Measurements from ENCODE around the gene CHIT1.

The CHIT1 gene

DNA sequence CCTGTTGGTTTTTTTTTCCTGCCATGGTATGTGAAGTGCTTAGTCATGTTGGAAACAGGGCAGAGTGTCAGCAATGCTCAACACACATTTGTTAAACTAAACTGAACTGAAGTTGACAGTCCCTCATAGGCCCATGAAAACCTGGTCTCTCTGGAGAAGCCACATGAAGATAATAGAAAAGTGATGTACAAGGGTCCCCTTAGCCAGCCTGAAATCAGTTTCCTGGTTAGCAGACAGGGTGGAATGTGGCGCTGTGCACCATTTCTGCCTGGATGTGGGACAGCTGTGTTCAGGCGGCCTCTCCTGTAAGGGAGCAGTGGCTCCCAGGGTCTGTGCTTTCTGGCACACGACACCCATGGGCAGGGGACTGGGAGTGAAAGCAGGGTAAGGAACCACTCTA is 33.1 kb downstream of the CHIT1 start:
- Histone ChIP-seq H3K27ac (no peak overlapping the region), H3K4me3 (no peak overlapping the region), H3K4me1 (peaks cover 19% of the 10 kb centered on the region), H3K36me3 (no peaks in the 10 kb centered on the region), H3K27me3 (no peaks in the 10 kb centered on the region), H3K9ac (no peak overlapping the region), H4K20me1 (no peaks in the 10 kb centered on the region), H3K9me3 (no peaks in the 10 kb centered on the region), H3K4me2 (no peak overlapping the region)
- TF ChIP-seq Cebpa-rat (IDR thresholded peaks at IDR 0.05) = no peak

DNA sequence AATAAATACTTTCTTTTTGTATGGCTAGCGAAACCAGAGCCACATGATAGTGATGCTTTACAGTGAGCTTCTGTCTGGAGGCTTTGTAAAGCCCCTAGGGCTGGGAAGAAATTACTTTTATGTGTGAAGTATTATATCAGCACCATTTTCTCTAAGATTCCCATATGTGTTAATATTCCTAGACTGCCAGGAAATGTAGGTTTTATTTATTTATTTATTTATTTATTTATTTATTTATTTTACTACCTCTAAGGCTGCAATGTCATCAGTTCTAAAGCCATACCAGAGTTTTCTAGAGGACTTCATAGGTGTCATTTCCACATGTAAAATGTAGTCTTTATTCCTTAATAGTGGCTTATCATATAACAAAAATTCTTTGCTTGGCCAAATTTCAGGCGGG is 38.5 kb downstream of the CHIT1 start:
- Histone ChIP-seq H3K36me3 (no peaks in the 10 kb centered on the region), H3K27ac (no peak overlapping the region), H3K4me1 (peaks cover 31% of the 10 kb centered on the region), H3K9ac (no peak overlapping the region), H3K9me3 (no peaks in the 10 kb centered on the region), H3K4me3 (no peak overlapping the region), H4K20me1 (no peaks in the 10 kb centered on the region), H3K4me2 (no peak overlapping the region), H3K27me3 (no peaks in the 10 kb centered on the region)
- no peak for TF ChIP-seq Cebpa-rat (IDR thresholded peaks at IDR 0.05)

DNA sequence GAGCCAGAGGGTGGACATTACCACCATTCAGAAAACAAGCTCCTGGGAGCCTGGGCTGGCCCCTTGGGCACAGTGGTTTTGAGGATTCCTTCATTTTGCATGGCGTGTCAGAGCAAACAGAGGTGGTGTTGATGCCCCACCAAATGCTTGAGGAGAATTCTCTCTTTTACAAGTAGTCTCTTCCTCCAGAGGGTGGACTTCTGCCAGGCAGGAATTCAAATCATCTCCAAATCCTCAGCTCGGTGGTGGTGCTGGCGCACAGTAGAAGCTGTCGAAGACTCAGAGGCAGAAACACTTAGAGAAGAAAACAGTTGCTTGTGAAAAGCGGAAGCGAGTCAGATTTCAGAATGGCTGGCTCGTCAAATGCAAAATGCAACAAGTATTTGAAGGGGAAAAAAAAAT is 39.5 kb downstream of the CHIT1 start:
- no peak overlapping the region for H3K27ac ChIP-seq
- H3K9ac ChIP-seq = no peak overlapping the region
- no peak overlapping the region for H3K4me2 ChIP-seq
- H3K36me3 ChIP-seq = no peaks in the 10 kb centered on the region
- no peaks in the 10 kb centered on the region for H3K9me3 ChIP-seq
- H3K4me3 ChIP-seq = no peak overlapping the region
- no peak for TF ChIP-seq Cebpa-rat (IDR thresholded peaks at IDR 0.05)
- peaks cover 40% of the 10 kb centered on the region for H3K4me1 ChIP-seq
- no peaks in the 10 kb centered on the region for H3K27me3 ChIP-seq
- no peaks in the 10 kb centered on the region for H4K20me1 ChIP-seq

- H4K20me1 ChIP-seq = no peaks in the 10 kb centered on the region
- TF ChIP-seq Cebpa-rat (IDR thresholded peaks at IDR 0.05) = no peak
- H3K4me3 ChIP-seq = no peak overlapping the region
- no peak overlapping the region for H3K4me2 ChIP-seq
- H3K27me3 ChIP-seq = no peaks in the 10 kb centered on the region
- no peaks in the 10 kb centered on the region for H3K9me3 ChIP-seq
- H3K4me1 ChIP-seq = peaks cover 47% of the 10 kb centered on the region
- H3K36me3 ChIP-seq = no peaks in the 10 kb centered on the region
- no peak overlapping the region for H3K9ac ChIP-seq
- H3K27ac ChIP-seq = no peak overlapping the region
Observed at GRCh38 chr1:203188686-203189232, 40.7 kb downstream of the CHIT1 start.

DNA sequence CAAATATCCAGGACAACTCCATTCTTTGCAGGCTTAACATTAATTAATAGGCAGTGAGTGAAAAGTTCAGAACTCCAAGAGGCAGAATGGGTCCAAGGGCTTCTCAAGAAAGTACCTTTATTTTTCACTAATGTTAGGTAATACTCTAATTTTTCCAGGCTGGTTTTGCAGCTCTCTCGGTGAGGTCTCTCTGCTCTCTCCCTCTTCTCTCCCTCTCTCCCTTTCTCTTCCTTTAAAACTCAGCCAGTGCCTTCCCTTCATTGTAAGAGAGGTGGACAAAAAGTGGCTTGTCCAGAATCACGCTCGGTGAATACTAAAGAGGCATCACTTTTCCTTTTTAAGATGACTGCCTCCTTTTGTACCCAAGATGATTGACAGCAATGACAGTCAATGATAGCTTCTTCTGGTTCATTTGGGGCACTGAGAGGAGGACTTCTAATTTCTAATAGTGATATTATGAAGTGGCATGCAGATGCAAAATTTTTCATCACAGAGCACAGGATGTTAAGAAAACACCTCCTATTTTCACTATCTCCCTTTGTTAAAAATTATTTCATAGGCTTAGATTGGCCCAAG is 41.7 kb downstream of the CHIT1 start:
- Histone ChIP-seq H4K20me1 (no peaks in the 10 kb centered on the region), H3K27me3 (no peaks in the 10 kb centered on the region), H3K27ac (no peak overlapping the region), H3K4me3 (no peak overlapping the region), H3K9ac (no peak overlapping the region), H3K36me3 (no peaks in the 10 kb centered on the region), H3K4me2 (peak overlapping the region; percentile 74), H3K9me3 (no peaks in the 10 kb centered on the region), H3K4me1 (peaks cover 47% of the 10 kb centered on the region)
- no peak for TF ChIP-seq Cebpa-rat (IDR thresholded peaks at IDR 0.05)

DNA sequence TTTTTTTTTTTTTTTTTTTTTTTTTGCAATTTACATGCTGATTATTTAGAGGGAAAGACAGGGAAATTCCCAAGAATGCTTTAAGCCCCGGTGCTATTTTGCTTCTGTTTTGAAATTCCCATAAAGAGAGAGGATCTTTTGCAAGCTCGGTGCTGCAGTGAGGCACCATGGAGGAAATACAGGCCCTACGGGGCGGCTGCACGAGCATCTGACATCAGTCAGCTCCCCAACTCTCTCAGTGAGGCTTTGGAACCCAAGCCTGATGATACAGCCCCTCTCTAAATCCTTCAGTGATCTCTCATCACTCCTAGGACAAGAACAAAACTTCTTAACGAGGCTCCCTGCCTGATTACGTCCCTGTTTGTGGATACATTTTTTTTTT is 42.2 kb downstream of the CHIT1 start:
- TF ChIP-seq Cebpa-rat (IDR thresholded peaks at IDR 0.05) = no peak
- H4K20me1 ChIP-seq = no peaks in the 10 kb centered on the region
- 0 out of 2 replicates have a peak overlapping the region, but pooled peaks have one; percentile 20 for H3K27ac ChIP-seq
- no peaks in the 10 kb centered on the region for H3K9me3 ChIP-seq
- peak overlapping the region; percentile 74 for H3K4me2 ChIP-seq
- no peaks in the 10 kb centered on the region for H3K27me3 ChIP-seq
- H3K4me1 ChIP-seq = peaks cover 52% of the 10 kb centered on the region
- H3K9ac ChIP-seq = no peak overlapping the region; the same call in 1 of the 2 replicates
- H3K4me3 ChIP-seq = no peak overlapping the region
- H3K36me3 ChIP-seq = no peaks in the 10 kb centered on the region

DNA sequence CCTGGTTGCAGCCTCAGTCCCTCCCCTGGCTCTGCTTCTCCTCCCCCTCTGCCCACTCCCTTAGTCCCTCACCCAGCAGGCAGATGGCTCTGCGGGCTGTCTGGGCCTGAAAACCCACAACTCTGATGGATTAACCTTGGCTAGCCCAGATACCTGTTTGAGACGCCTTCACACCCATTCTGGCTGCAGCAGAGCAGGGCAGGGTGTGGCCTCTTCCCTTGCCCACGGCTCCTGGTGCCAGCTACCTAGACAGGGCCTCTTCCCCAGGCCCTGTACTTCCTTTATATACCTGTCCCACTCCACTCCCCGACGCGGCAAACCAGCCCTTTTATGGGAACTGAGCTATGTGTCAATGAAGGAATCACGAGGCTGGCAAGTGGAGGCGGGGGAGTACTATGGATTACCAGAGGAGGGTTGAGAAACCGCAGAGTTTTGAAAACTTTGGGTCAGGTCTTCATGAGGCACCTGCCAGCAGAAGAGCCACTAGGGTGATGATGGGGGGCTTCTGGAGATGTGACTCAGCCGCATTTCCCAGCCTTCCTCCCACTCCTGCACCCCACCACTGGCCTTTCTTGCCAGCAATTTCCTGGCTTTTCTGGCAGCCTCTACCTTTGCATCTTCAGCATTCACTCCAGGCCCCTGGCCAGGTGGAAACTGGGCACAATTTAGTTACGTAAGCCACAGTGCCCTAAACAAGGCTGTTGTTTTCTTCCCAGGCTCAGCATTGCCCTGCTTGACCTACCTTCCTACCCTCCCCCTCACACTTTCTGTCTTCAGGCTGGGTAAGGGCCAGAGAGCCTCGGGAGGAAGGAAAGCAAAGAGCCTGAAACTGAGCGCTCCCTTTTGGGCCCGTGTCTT is 42.8 kb downstream of the CHIT1 start, which contains the start of gene CHI3L1:
TSS of gene CHI3L1 (minus strand) at position 259 of the 858 bp plus-strand sequence. CDS start at position 178, 81 bp downstream.
- Histone ChIP-seq H3K4me3 (no peak within 1 kb of the TSS), H3K36me3 (no peaks in the 10 kb centered on the region), H3K4me2 (peak within 1 kb of the TSS; percentile 74), H3K27ac (0 out of 2 replicates have a peak within 1 kb of the TSS, but pooled peaks have one; percentile 50), H3K9me3 (no peaks in the 10 kb centered on the region), H4K20me1 (no peaks in the 10 kb centered on the region), H3K27me3 (no peaks in the 10 kb centered on the region), H3K9ac (no peak within 1 kb of the TSS; the same call in 1 of the 2 replicates), H3K4me1 (peaks cover 58% of the 10 kb centered on the region)
- TF ChIP-seq Cebpa-rat (IDR thresholded peaks at IDR 0.05) = no peak

GRCh38 chr1:203186091-203186445 is 43.4 kb downstream of the CHIT1 start:
- no peaks in the 10 kb centered on the region for H4K20me1 ChIP-seq
- H3K36me3 ChIP-seq = no peaks in the 10 kb centered on the region
- H3K27ac ChIP-seq = no peak overlapping the region
- H3K4me2 ChIP-seq = peak overlapping the region; percentile 74; the same call in 1 of the 2 replicates
- no peak for TF ChIP-seq Cebpa-rat (IDR thresholded peaks at IDR 0.05)
- peaks cover 64% of the 10 kb centered on the region for H3K4me1 ChIP-seq
- no peak overlapping the region for H3K4me3 ChIP-seq
- H3K9me3 ChIP-seq = no peaks in the 10 kb centered on the region
- H3K9ac ChIP-seq = no peak overlapping the region
- H3K27me3 ChIP-seq = no peaks in the 10 kb centered on the region

DNA sequence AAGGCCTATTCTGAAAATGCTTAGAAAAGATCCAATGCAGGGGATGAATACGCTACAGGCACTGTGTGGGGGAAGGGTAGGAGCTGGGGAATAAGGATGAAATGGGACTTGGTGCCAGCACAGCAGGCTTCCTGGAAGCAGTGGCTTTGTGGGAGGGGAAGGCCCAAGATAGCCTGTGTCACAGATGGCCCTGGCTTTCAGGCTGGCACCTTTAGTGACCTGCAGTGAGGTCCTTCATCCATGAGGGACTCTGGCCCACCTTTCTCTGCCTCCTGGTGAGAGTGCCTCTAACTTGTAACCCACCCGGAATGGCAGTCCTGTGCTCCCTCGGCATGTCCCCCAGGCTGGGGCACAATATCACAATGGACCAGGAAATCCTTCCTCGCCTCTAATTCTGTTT is 43.9 kb downstream of the CHIT1 start:
- peak overlapping the region; percentile 74 for H3K4me2 ChIP-seq

DNA sequence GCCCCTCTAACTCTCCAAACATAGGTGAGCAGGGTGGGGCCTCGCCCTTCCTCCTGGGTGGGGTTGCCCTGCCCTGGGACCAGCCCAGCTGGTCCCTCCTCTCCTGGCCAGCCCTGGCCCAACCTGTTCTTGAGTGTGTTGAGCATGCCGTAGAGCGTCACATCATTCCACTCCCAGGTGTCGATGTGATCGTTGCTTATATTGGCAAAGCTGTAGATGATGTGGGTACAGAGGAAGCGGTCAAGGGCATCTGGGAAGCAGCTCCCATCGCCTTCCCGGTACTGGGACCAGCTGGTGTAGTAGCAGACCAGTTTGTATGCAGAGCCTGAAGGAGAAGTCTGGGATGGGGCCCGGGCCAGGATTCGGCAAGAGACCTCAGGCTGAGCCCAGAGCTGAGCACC is 44.4 kb downstream of the CHIT1 start:
- Histone ChIP-seq H3K9ac (no peak overlapping the region), H3K27ac (no peak overlapping the region), H3K4me1 (peaks cover 68% of the 10 kb centered on the region), H3K9me3 (no peaks in the 10 kb centered on the region), H3K4me3 (no peak overlapping the region), H4K20me1 (no peaks in the 10 kb centered on the region), H3K27me3 (no peaks in the 10 kb centered on the region), H3K36me3 (no peaks in the 10 kb centered on the region), H3K4me2 (peak overlapping the region; percentile 74)
- no peak for TF ChIP-seq Cebpa-rat (IDR thresholded peaks at IDR 0.05)

More for the DNA sequence above, 43.9 kb downstream of the CHIT1 start:
- no peaks in the 10 kb centered on the region for H3K9me3 ChIP-seq
- no peaks in the 10 kb centered on the region for H4K20me1 ChIP-seq
- TF ChIP-seq Cebpa-rat (IDR thresholded peaks at IDR 0.05) = no peak
- H3K36me3 ChIP-seq = no peaks in the 10 kb centered on the region
- no peaks in the 10 kb centered on the region for H3K27me3 ChIP-seq
- H3K27ac ChIP-seq = no peak overlapping the region
- H3K4me3 ChIP-seq = no peak overlapping the region
- H3K9ac ChIP-seq = no peak overlapping the region
- H3K4me1 ChIP-seq = peaks cover 68% of the 10 kb centered on the region

Measured in BLaER1 (cell line).